Fibroblast of lung (primary cell): Measurements from ENCODE around the gene AVPI1. TPM values are rescaled to one million over a fixed set of nuclear protein-coding genes. Genes with fewer than 3 reads are reported as not detected.
A peak's percentile ranks its signal among the peaks of the same experiment; 100 is the strongest.
"Not testable (repeated sequence)": the region's sequence is repeated elsewhere in the genome, so short reads cannot be mapped to it uniquely, and the experiment has no call there.

Experiments used
- DNase-seq, 2 donors: peaks; one replicate each; pipeline versions ENCODE4 v3.0.0 to v3.0.0-alpha.2; 2010; ENCODE audit warnings: low read depth in 2 of 2
- H2AFZ ChIP-seq: 2 replicates; pipeline ENCODE4 v1.5.1; 2012; ENCODE audit warnings: low read length, control low read depth, inconsistent platforms
- H3K27ac ChIP-seq: 2 replicates; pipeline ENCODE4 v1.5.1; 2011; ENCODE audit warnings: low read length, control low read depth; ENCODE audit not compliant: insufficient read depth
- H3K27me3 ChIP-seq: 2 replicates; pipeline ENCODE4 v1.5.1; 2011; ENCODE audit warnings: mild to moderate bottlenecking, low read length; ENCODE audit not compliant: control insufficient read depth, insufficient read depth
- H3K36me3 ChIP-seq: 2 replicates; pipeline ENCODE4 v1.5.1; 2011; ENCODE audit warnings: low read length; ENCODE audit not compliant: control insufficient read depth, insufficient read depth
- H3K4me1 ChIP-seq: 2 replicates; pipeline ENCODE4 v1.5.1; 2011; ENCODE audit warnings: low read length; ENCODE audit not compliant: control insufficient read depth, insufficient read depth; ENCODE audit errors: extremely low read depth
- H3K4me2 ChIP-seq: 2 replicates; pipeline ENCODE4 v1.5.1; 2011; ENCODE audit warnings: low read length, control low read depth; ENCODE audit not compliant: insufficient read depth; ENCODE audit errors: extremely low read depth
- H3K4me3 ChIP-seq, 4 experiments: fragments of 200-600 bp in 1 of 4; sonication (generic) in 1 of 4; replicated peaks in 1 of 4; 2 replicates each; pipeline ENCODE4 v1.5.1; 2011 to 2016; ENCODE audit warnings: low read length in 4 of 4, low read depth in 3 of 4, mild to moderate bottlenecking in 3 of 4, control low read depth in 2 of 4, inconsistent platforms in 1 of 4, mixed read lengths in 1 of 4; ENCODE audit not compliant: insufficient read depth in 1 of 4; ENCODE audit errors: control extremely low read depth in 1 of 4
- H3K79me2 ChIP-seq: 2 replicates; pipeline ENCODE4 v1.5.1; 2012; ENCODE audit warnings: mild to moderate bottlenecking, low read length, inconsistent platforms; ENCODE audit not compliant: control insufficient read depth, insufficient read depth
- H3K9ac ChIP-seq: 2 replicates; pipeline ENCODE4 v1.5.1; 2011; ENCODE audit warnings: mild to moderate bottlenecking, low read length, control low read depth; ENCODE audit not compliant: insufficient read depth
- H3K9me3 ChIP-seq: 2 replicates; pipeline ENCODE4 v1.5.1; 2012; ENCODE audit warnings: low read depth, low read length; ENCODE audit not compliant: control insufficient read depth, insufficient read depth
- H4K20me1 ChIP-seq: 2 replicates; pipeline ENCODE4 v1.5.1; 2011; ENCODE audit warnings: low read length; ENCODE audit not compliant: control insufficient read depth, insufficient read depth; ENCODE audit errors: extremely low read depth
- EZH2 ChIP-seq: IDR thresholded peaks from 2 replicates; pipeline ENCODE4 v1.5.1; 2012; ENCODE audit warnings: low read length, control low read depth, mild to moderate bottlenecking; ENCODE audit errors: missing control alignments
- polyA plus RNA-seq, 2 donors: library from polyadenylated mRNA; depleted of rRNA in 1 of 2; stranded (reverse) in 1 of 2; unstranded in 1 of 2; fragments of >200 nt; gene quantifications; 2 replicates each; pipeline ENCODE4 v1.2.1, GENCODE V29; 2011 to 2012; ENCODE audit warnings: missing spikeins in 1 of 2
- total RNA-seq: library from RNA; depleted of rRNA; stranded (reverse); fragments of >200 nt; gene quantifications from 2 replicates; pipeline ENCODE4 v1.2.1, GENCODE V29; 2014
- TF ChIP-seq, protein P1 (sequence below), 2 donors: IDR thresholded peaks in 1 of 2; conservative IDR thresholded peaks in 1 of 2; 1 replicate in 1 of 2; 2 replicates in 1 of 2; pipeline ENCODE4 v1.5.1; 2011 to 2012; ENCODE audit warnings: low read length in 2 of 2, control low read depth in 1 of 2, inconsistent platforms in 1 of 2, low read depth in 1 of 2, mild to moderate bottlenecking in 1 of 2

AVPI1 gene
- total and polyA plus RNA-seq, 2 donors (not counting 1 experiment from before 2014, with no cell fraction given): 14.3 to 77.5 TPM

DNA sequence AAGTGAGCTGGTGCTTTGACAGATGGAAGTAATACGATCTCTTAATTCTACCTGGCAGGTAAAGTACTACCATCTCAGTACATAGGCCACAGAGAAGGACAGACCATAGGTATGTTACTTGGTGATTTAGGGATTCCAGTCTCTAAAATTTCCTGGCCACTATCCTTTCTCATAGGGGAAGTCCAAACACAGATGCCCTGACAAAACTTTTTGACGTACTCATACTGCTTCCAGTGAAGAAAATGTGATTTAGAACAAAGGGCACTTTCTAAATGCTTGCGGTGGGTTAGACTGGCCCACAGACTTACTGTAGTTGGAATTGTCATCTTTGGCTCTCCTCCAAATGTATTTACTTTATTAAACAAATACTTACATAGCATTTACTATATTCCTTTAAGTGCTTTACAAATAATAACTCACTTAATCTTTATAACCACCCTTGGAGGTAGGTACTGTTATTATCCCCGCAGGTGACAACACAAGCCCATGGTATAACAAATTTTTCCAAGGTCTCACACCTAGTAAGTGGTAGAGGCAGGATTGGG is 43.5 kb downstream of the AVPI1 start:
- no peaks in the 10 kb centered on the region for H4K20me1 ChIP-seq
- H3K4me3 ChIP-seq: peak overlapping the region in 1 of 4 experiments; percentile 85
- DNase-seq: no peak
- H3K79me2 ChIP-seq: peaks cover 51% of the 10 kb centered on the region
- no peak overlapping the region for H2AFZ ChIP-seq
- peaks cover 7% of the 10 kb centered on the region for H3K4me1 ChIP-seq
- no peaks in the 10 kb centered on the region for H3K9me3 ChIP-seq
- TF ChIP-seq EZH2: no peak
- TF ChIP-seq, protein P1, sequence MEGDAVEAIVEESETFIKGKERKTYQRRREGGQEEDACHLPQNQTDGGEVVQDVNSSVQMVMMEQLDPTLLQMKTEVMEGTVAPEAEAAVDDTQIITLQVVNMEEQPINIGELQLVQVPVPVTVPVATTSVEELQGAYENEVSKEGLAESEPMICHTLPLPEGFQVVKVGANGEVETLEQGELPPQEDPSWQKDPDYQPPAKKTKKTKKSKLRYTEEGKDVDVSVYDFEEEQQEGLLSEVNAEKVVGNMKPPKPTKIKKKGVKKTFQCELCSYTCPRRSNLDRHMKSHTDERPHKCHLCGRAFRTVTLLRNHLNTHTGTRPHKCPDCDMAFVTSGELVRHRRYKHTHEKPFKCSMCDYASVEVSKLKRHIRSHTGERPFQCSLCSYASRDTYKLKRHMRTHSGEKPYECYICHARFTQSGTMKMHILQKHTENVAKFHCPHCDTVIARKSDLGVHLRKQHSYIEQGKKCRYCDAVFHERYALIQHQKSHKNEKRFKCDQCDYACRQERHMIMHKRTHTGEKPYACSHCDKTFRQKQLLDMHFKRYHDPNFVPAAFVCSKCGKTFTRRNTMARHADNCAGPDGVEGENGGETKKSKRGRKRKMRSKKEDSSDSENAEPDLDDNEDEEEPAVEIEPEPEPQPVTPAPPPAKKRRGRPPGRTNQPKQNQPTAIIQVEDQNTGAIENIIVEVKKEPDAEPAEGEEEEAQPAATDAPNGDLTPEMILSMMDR (conservative IDR thresholded peaks at IDR 0.05 in 1 of 2, IDR thresholded peaks at IDR 0.05 in 1 of 2; ENCODE audit: low read depth in 1 of 2, low read length in 2 of 2): no peak
- H3K4me2 ChIP-seq: peak overlapping the region; percentile 80
- H3K36me3 ChIP-seq: peaks cover 3% of the 10 kb centered on the region
- no peak overlapping the region for H3K9ac ChIP-seq
- no peaks in the 10 kb centered on the region for H3K27me3 ChIP-seq
- H3K27ac ChIP-seq: no peak overlapping the region

- H3K4me2 ChIP-seq: peak overlapping the region; percentile 85
- not testable (repeated sequence) for DNase-seq, H3K27ac ChIP-seq, H3K9ac ChIP-seq, H2AFZ ChIP-seq, H3K4me1 ChIP-seq, H3K9me3 ChIP-seq, H3K36me3 ChIP-seq, H3K27me3 ChIP-seq, H4K20me1 ChIP-seq
- H3K4me3 ChIP-seq: peak overlapping the region in 3 of 4 experiments; percentile 85 to 99 (median 96)
- H3K79me2 ChIP-seq: peaks cover 48% of the 10 kb centered on the region
These were observed 44.4 kb downstream of the AVPI1 start for GRCh38 chr10:97642471-97643159.

GRCh38 chr10:97640868-97641811 is 45.9 kb downstream of the AVPI1 start:
- Histone ChIP-seq H3K79me2 (peaks cover 44% of the 10 kb centered on the region), H3K9me3 (no peaks in the 10 kb centered on the region), H4K20me1 (no peaks in the 10 kb centered on the region), H3K36me3 (peaks cover 3% of the 10 kb centered on the region), H2AFZ (peak overlapping the region; percentile 51), H3K9ac (peak overlapping the region; percentile 94), H3K27ac (peak overlapping the region; percentile 95), H3K27me3 (no peaks in the 10 kb centered on the region), H3K4me2 (peak overlapping the region; percentile 85), H3K4me1 (peaks cover 2% of the 10 kb centered on the region), H3K4me3 (peak overlapping the region; percentile 69 to 99 (median 90))
- peak; percentile 53 to 75 for DNase-seq
- TF ChIP-seq, protein P1 (conservative IDR thresholded peaks at IDR 0.05 in 1 of 2, IDR thresholded peaks at IDR 0.05 in 1 of 2; ENCODE audit: low read depth in 1 of 2, low read length in 2 of 2): no peak
- no peak for TF ChIP-seq EZH2
